ENCODE data around the gene DRD1.

DRD1 gene

GRCh38 chr5:175469916-175470315 lies 25.9 kb upstream of the DRD1 start:
- TF ChIP-seq Cebpa-rat (IDR thresholded peaks at IDR 0.05), result no peak
- Histone ChIP-seq H3K9ac (no peak overlapping the region), H3K27me3 (no peaks in the 10 kb centered on the region), H3K9me3 (no peaks in the 10 kb centered on the region), H3K4me3 (no peak overlapping the region), H3K4me1 (no peaks in the 10 kb centered on the region), H3K4me2 (no peak overlapping the region), H3K36me3 (no peaks in the 10 kb centered on the region), H3K27ac (no peak overlapping the region), H4K20me1 (no peaks in the 10 kb centered on the region)

- Histone ChIP-seq H4K20me1 (no peaks in the 10 kb centered on the region), H3K4me1 (no peaks in the 10 kb centered on the region), H3K4me3 (no peak overlapping the region), H3K27ac (no peak overlapping the region), H3K36me3 (no peaks in the 10 kb centered on the region), H3K27me3 (no peaks in the 10 kb centered on the region), H3K9ac (no peak overlapping the region), H3K9me3 (no peaks in the 10 kb centered on the region), H3K4me2 (no peak overlapping the region)
- TF ChIP-seq Cebpa-rat (IDR thresholded peaks at IDR 0.05), result no peak
Measured at GRCh38 chr5:175468892-175469291, 24.9 kb upstream of the DRD1 start.

DNA sequence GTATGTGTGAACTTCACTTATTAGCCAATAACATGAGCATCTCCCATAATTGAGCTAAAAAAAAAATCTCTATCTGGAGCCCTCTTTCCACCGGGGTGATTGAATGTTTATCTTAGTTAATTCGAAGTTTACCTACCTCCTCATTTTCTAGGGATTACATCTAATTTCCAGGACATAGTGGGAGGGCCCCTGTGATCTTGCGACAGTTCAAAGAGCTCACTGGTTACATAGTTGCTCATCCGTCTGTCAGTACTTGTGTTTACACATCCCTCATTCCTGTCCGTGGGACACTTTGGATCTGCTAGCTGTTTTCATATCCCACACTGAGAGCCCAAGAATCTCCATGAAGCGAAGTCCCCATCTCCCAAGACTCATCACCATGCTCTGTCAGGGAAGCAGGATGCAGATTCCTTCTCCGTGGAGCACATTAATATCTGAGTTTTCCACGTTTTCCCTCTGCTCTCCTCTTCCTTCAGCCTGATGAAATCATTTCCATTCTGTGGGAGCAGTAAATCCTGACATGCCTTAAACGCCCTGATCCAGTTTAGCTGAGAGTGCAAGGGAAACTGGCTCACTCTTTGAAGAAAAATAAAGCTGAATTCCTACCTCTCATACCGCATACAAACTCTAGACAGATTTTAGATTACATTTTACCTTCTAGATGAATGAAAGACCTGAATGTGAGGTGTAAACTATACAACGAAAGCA lies 24.2 kb upstream of the DRD1 start:
- Histone ChIP-seq H4K20me1 (no peaks in the 10 kb centered on the region), H3K9me3 (no peaks in the 10 kb centered on the region), H3K4me3 (no peak overlapping the region), H3K4me2 (no peak overlapping the region), H3K4me1 (no peaks in the 10 kb centered on the region), H3K36me3 (no peaks in the 10 kb centered on the region), H3K27me3 (no peaks in the 10 kb centered on the region), H3K27ac (no peak overlapping the region), H3K9ac (no peak overlapping the region)
- no peak for TF ChIP-seq Cebpa-rat (IDR thresholded peaks at IDR 0.05)

- no peaks in the 10 kb centered on the region for H4K20me1 ChIP-seq
- H3K36me3 ChIP-seq, result no peaks in the 10 kb centered on the region
- no peak overlapping the region for H3K4me3 ChIP-seq
- H3K4me2 ChIP-seq, result no peak overlapping the region
- no peak for TF ChIP-seq Cebpa-rat (IDR thresholded peaks at IDR 0.05)
- no peaks in the 10 kb centered on the region for H3K27me3 ChIP-seq
- H3K9me3 ChIP-seq, result no peaks in the 10 kb centered on the region
- no peaks in the 10 kb centered on the region for H3K4me1 ChIP-seq
- H3K9ac ChIP-seq, result no peak overlapping the region
- H3K27ac ChIP-seq, result no peak overlapping the region
Measured at GRCh38 chr5:175466700-175467318, 22.8 kb upstream of the DRD1 start.

GRCh38 chr5:175465282-175465681 lies 21.3 kb upstream of the DRD1 start:
- no peak overlapping the region for H3K27ac ChIP-seq
- H3K4me3 ChIP-seq, result no peak overlapping the region
- H3K27me3 ChIP-seq, result no peaks in the 10 kb centered on the region
- H3K36me3 ChIP-seq, result no peaks in the 10 kb centered on the region
- no peak overlapping the region for H3K9ac ChIP-seq
- no peaks in the 10 kb centered on the region for H3K4me1 ChIP-seq
- no peak overlapping the region for H3K4me2 ChIP-seq
- no peak for TF ChIP-seq Cebpa-rat (IDR thresholded peaks at IDR 0.05)
- no peaks in the 10 kb centered on the region for H4K20me1 ChIP-seq
- no peaks in the 10 kb centered on the region for H3K9me3 ChIP-seq

DNA sequence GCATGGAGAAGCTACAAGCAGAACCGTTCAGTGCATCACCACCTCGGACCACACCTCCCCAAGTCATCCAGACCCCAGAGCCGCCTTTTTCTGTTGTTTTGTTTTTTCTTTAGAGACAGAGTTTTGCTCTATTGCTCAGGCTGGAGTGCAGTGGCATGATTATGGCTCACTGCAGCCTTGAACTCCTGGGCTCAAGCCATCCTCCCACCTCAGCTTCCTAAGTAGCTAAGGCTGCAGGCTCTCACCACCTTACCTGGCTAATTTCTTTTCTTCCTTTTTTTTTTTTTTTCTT lies 20.9 kb upstream of the DRD1 start:
- no peaks in the 10 kb centered on the region for H4K20me1 ChIP-seq
- no peak overlapping the region for H3K4me3 ChIP-seq
- no peak overlapping the region for H3K4me2 ChIP-seq
- H3K4me1 ChIP-seq, result no peaks in the 10 kb centered on the region
- TF ChIP-seq Cebpa-rat (IDR thresholded peaks at IDR 0.05), result no peak
- no peak overlapping the region for H3K27ac ChIP-seq
- no peaks in the 10 kb centered on the region for H3K9me3 ChIP-seq
- H3K27me3 ChIP-seq, result no peaks in the 10 kb centered on the region
- no peak overlapping the region for H3K9ac ChIP-seq
- no peaks in the 10 kb centered on the region for H3K36me3 ChIP-seq

DNA sequence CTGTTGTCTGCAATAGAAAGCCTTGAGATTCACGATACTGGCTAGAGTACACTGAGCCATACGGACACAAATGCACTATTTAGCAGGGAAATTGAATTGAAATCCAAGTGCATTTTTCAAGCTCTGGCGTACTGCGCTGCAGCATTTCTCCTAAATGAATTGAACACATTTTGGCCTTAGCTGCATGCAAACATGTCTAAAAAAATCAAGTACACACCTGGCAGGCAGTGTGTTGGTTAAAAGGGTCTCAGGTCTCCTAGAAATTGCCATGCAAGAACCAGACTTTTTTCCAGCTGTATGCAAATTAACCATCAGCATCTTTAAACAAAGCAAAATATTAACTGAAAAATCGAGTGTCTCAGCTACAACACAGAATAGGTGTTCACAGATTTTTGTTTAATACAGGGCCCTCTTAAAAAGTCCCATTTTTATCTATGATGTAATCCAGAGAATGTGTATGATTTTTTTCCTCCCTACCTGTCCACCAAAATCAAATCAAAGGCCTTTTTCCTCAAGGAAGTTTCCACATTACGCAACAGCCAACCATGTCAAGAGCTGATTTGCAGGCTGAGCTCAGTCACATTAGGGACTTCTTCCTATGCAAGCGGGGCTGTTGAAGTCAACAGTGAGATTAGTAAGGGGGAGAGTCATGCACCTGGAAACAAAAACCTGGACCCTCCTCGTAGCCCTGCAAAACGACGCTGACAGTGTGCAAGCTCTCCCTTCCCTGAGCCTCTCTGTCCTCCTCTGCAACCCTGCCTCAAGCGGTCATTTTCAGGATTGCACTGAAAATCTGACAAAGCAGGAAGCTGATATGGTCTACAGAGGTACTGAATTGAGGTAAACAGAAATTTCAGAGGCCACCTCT lies 20.3 kb upstream of the DRD1 start:
- H3K27ac ChIP-seq, result no peak overlapping the region
- peak; percentile 7; the same call in 1 of the 2 replicates for TF ChIP-seq Cebpa-rat (IDR thresholded peaks at IDR 0.05)
- H3K9ac ChIP-seq, result no peak overlapping the region
- H4K20me1 ChIP-seq, result no peaks in the 10 kb centered on the region
- H3K36me3 ChIP-seq, result no peaks in the 10 kb centered on the region
- no peak overlapping the region for H3K4me2 ChIP-seq
- H3K4me3 ChIP-seq, result no peak overlapping the region
- no peaks in the 10 kb centered on the region for H3K4me1 ChIP-seq
- H3K27me3 ChIP-seq, result no peaks in the 10 kb centered on the region
- H3K9me3 ChIP-seq, result no peaks in the 10 kb centered on the region

GRCh38 chr5:175463641-175464040 lies 19.7 kb upstream of the DRD1 start:
- H3K4me1 ChIP-seq, result no peaks in the 10 kb centered on the region
- no peaks in the 10 kb centered on the region for H3K9me3 ChIP-seq
- H3K27ac ChIP-seq, result no peak overlapping the region
- no peak for TF ChIP-seq Cebpa-rat (IDR thresholded peaks at IDR 0.05)
- no peak overlapping the region for H3K4me3 ChIP-seq
- H3K9ac ChIP-seq, result no peak overlapping the region
- no peaks in the 10 kb centered on the region for H3K27me3 ChIP-seq
- H4K20me1 ChIP-seq, result no peaks in the 10 kb centered on the region
- H3K36me3 ChIP-seq, result no peaks in the 10 kb centered on the region
- H3K4me2 ChIP-seq, result no peak overlapping the region

DNA sequence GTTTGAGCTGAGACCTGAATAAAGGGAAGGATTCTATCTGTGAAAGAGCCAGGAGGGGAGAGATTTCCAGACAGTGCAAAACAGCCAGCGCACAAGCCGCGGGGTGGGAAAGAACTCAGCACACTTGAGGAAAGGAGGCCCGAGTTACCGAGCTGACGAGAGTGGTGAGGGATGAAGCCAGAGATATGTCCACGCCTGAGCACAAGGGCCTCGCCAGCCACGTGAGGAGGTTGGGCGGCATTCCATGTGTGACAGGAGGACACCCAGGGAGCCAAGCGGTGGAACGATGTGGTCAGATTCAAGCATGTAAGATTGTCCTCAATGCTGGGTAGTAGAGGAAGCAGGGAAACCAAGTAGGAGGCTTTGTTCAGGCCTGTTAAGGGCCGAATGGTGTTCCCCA lies 17.4 kb upstream of the DRD1 start:
- H3K27ac ChIP-seq, result no peak overlapping the region
- H3K4me1 ChIP-seq, result no peaks in the 10 kb centered on the region
- no peaks in the 10 kb centered on the region for H3K36me3 ChIP-seq
- no peak for TF ChIP-seq Cebpa-rat (IDR thresholded peaks at IDR 0.05)
- no peaks in the 10 kb centered on the region for H3K9me3 ChIP-seq
- no peak overlapping the region for H3K4me2 ChIP-seq
- no peaks in the 10 kb centered on the region for H4K20me1 ChIP-seq
- no peak overlapping the region for H3K4me3 ChIP-seq
- no peak overlapping the region for H3K9ac ChIP-seq
- H3K27me3 ChIP-seq, result no peaks in the 10 kb centered on the region

DNA sequence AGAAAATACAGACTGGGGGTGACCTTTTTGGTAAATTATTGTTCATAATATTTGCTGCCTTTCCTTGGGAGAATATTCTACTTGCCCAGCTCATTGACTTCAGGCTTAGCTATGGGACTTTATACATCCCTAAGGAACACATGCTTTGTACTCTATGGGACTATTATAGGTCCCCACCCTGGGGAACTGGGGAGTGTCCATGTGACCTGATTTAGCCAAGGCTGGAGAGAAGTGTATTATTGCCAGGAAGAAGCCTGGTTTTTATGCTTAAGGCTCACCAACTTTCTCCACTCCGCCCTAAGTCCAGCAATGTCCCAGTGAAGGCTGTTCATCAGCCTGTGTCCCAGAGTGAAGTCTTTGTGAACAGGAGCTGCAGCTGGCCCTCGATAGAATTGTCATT lies 16.6 kb upstream of the DRD1 start:
- no peak overlapping the region for H3K4me3 ChIP-seq
- no peaks in the 10 kb centered on the region for H3K36me3 ChIP-seq
- H3K27me3 ChIP-seq, result no peaks in the 10 kb centered on the region
- no peak overlapping the region for H3K9ac ChIP-seq
- H4K20me1 ChIP-seq, result no peaks in the 10 kb centered on the region
- no peak overlapping the region for H3K4me2 ChIP-seq
- no peak for TF ChIP-seq Cebpa-rat (IDR thresholded peaks at IDR 0.05)
- H3K27ac ChIP-seq, result no peak overlapping the region
- H3K9me3 ChIP-seq, result no peaks in the 10 kb centered on the region
- H3K4me1 ChIP-seq, result peaks cover 8% of the 10 kb centered on the region

Measured in BLaER1 (cell line).